Measurements from ENCODE around the gene GPD2.

Gene GPD2

GRCh38 chr2:156585457-156585856 is 149.3 kb downstream of the GPD2 start:
- no peak for ATAC-seq
- no peak for TF ChIP-seq ZNF70 (CRISPR knock-in tag; IDR thresholded peaks at IDR 0.05)
- no peak for TF ChIP-seq RARB (CRISPR knock-in tag; IDR thresholded peaks at IDR 0.05)
- TF ChIP-seq PATZ1 (CRISPR knock-in tag; IDR thresholded peaks at IDR 0.05; ENCODE audit: borderline replicate concordance), result no peak
- no peak for TF ChIP-seq ARNTL (CRISPR knock-in tag; IDR thresholded peaks at IDR 0.05; ENCODE audit: borderline replicate concordance, low read depth)

- no peak for TF ChIP-seq ZC3H10 (CRISPR knock-in tag; IDR thresholded peaks at IDR 0.05)
- TF ChIP-seq ZFP30 (CRISPR knock-in tag; IDR thresholded peaks at IDR 0.05), result no peak
- no peak for TF ChIP-seq SNAI2 (CRISPR knock-in tag; IDR thresholded peaks at IDR 0.05)
- no peak for TF ChIP-seq TCF4 (CRISPR knock-in tag; IDR thresholded peaks at IDR 0.05; ENCODE audit: borderline replicate concordance)
- TF ChIP-seq ZFP3 (CRISPR knock-in tag; IDR thresholded peaks at IDR 0.05), result no peak
- no peak for TF ChIP-seq ZNF8 (CRISPR knock-in tag; IDR thresholded peaks at IDR 0.05)
- TF ChIP-seq ISL1 (CRISPR knock-in tag; IDR thresholded peaks at IDR 0.05), result no peak
- no peak for TF ChIP-seq OSR1 (CRISPR knock-in tag; IDR thresholded peaks at IDR 0.05)
- no peak for TF ChIP-seq CSDC2 (CRISPR knock-in tag; IDR thresholded peaks at IDR 0.05)
- no peak for TF ChIP-seq PATZ1 (CRISPR knock-in tag; IDR thresholded peaks at IDR 0.05; ENCODE audit: borderline replicate concordance)
- no peak for TF ChIP-seq GLIS3 (CRISPR knock-in tag; IDR thresholded peaks at IDR 0.05)
- TF ChIP-seq POU6F1 (CRISPR knock-in tag; IDR thresholded peaks at IDR 0.05; ENCODE audit: borderline replicate concordance, low read depth), result no peak
- TF ChIP-seq ZNF70 (CRISPR knock-in tag; IDR thresholded peaks at IDR 0.05), result no peak
- TF ChIP-seq RARB (CRISPR knock-in tag; IDR thresholded peaks at IDR 0.05), result no peak
- no peak for TF ChIP-seq BACH2 (CRISPR knock-in tag; IDR thresholded peaks at IDR 0.05; ENCODE audit: borderline replicate concordance)
- TF ChIP-seq ARNTL (CRISPR knock-in tag; IDR thresholded peaks at IDR 0.05; ENCODE audit: borderline replicate concordance, low read depth), result no peak
- TF ChIP-seq PPARA (CRISPR knock-in tag; IDR thresholded peaks at IDR 0.05; ENCODE audit: borderline replicate concordance), result no peak
- ATAC-seq, result no peak
Observed at GRCh38 chr2:156586621-156587020, 150.4 kb downstream of the GPD2 start.

- TF ChIP-seq OSR1 (CRISPR knock-in tag; IDR thresholded peaks at IDR 0.05), result no peak
- no peak for TF ChIP-seq TOX (CRISPR knock-in tag; IDR thresholded peaks at IDR 0.05; ENCODE audit: borderline replicate concordance)
- no peak for TF ChIP-seq ZFP30 (CRISPR knock-in tag; IDR thresholded peaks at IDR 0.05)
- no peak for TF ChIP-seq PPARA (CRISPR knock-in tag; IDR thresholded peaks at IDR 0.05; ENCODE audit: borderline replicate concordance)
- TF ChIP-seq BACH2 (CRISPR knock-in tag; IDR thresholded peaks at IDR 0.05; ENCODE audit: borderline replicate concordance), result no peak
- TF ChIP-seq ARNTL (CRISPR knock-in tag; IDR thresholded peaks at IDR 0.05; ENCODE audit: borderline replicate concordance, low read depth), result no peak
- no peak for TF ChIP-seq ZNF70 (CRISPR knock-in tag; IDR thresholded peaks at IDR 0.05)
- TF ChIP-seq SNAI2 (CRISPR knock-in tag; IDR thresholded peaks at IDR 0.05), result no peak
- no peak for TF ChIP-seq ZFP3 (CRISPR knock-in tag; IDR thresholded peaks at IDR 0.05)
- no peak for TF ChIP-seq GLIS3 (CRISPR knock-in tag; IDR thresholded peaks at IDR 0.05)
- no peak for TF ChIP-seq TCF4 (CRISPR knock-in tag; IDR thresholded peaks at IDR 0.05; ENCODE audit: borderline replicate concordance)
- no peak for TF ChIP-seq RARB (CRISPR knock-in tag; IDR thresholded peaks at IDR 0.05)
- peak; percentile 87 for ATAC-seq
Observed at GRCh38 chr2:156589381-156590079, 153.4 kb downstream of the GPD2 start.

GRCh38 chr2:156590085-156590739 is 154.0 kb downstream of the GPD2 start:
- ATAC-seq, result no peak
- TF ChIP-seq TOX (CRISPR knock-in tag; IDR thresholded peaks at IDR 0.05; ENCODE audit: borderline replicate concordance), result no peak
- no peak for TF ChIP-seq ESRRG (CRISPR knock-in tag; IDR thresholded peaks at IDR 0.05)
- TF ChIP-seq ZNF8 (CRISPR knock-in tag; IDR thresholded peaks at IDR 0.05), result no peak

Data from SK-N-SH treated with all-trans-retinoic acid at 6 μM for 48 hours (cell line).